WTC11 (cell line): ENCODE data around the gene KRT6A. TPM values are rescaled to one million over a fixed set of nuclear protein-coding genes. Genes with fewer than 3 reads are reported as not detected.

Experiments
- ATAC-seq: fragments of 200-7000 bp; cut with Tn5 transposase; 2 replicates; pipeline ENCODE4 v1.10.0; 2021; ENCODE audit warnings: mild to moderate bottlenecking, moderate library complexity
- CTCF ChIA-PET: fragments of 300-600 bp; sonication (Branson Sonifier 250); formaldehyde crosslinking; loops from one replicate; lab custom pipeline; 2021; ENCODE audit warnings: antibody characterized with exemption; lab: Charles Lee
- POLR2A ChIA-PET: fragments of 350-600 bp; sonication (Branson Sonifier 250); formaldehyde crosslinking; loops from one replicate; lab custom pipeline; 2021; ENCODE audit warnings: antibody characterized with exemption; lab: Charles Lee
- DNase-seq: peaks from one replicate; pipeline ENCODE4 v3.0.0; 2021; ENCODE audit warnings: low spot score
- H3K27ac Mint-ChIP-seq: 2 replicates; pipeline ENCODE4 v1.8.0; 2021; ENCODE audit warnings: mixed read lengths
- H3K27me3 Mint-ChIP-seq: 2 replicates; pipeline ENCODE4 v1.8.0; 2021; ENCODE audit warnings: low read depth, mild to moderate bottlenecking, moderate library complexity, mixed read lengths
- H3K36me3 Mint-ChIP-seq: 2 replicates; pipeline ENCODE4 v1.8.0; 2021; ENCODE audit warnings: mixed read lengths
- H3K4me1 Mint-ChIP-seq: 2 replicates; pipeline ENCODE4 v1.8.0; 2022; ENCODE audit warnings: mixed read lengths
- H3K4me3 Mint-ChIP-seq: 2 replicates; pipeline ENCODE4 v1.8.0; 2021; ENCODE audit warnings: mild to moderate bottlenecking, moderate library complexity, mixed read lengths
- H3K9me3 Mint-ChIP-seq: 2 replicates; pipeline ENCODE4 v1.8.0; 2021; ENCODE audit warnings: mixed read lengths
- CBFB ChIP-seq: sonication (generic); formaldehyde crosslinking; IDR thresholded peaks from 2 replicates; pipeline ENCODE4 v1.8.1; 2022; ENCODE audit warnings: mild to moderate bottlenecking, low read depth, missing genetic modification reagents
- CREM ChIP-seq: sonication (generic); formaldehyde crosslinking; IDR thresholded peaks from 2 replicates; pipeline ENCODE4 v1.8.1; 2022; ENCODE audit warnings: mild to moderate bottlenecking, missing genetic modification reagents, moderate library complexity
- FOXJ3 ChIP-seq: sonication (generic); formaldehyde crosslinking; IDR thresholded peaks from 2 replicates; pipeline ENCODE4 v1.9.0; 2021; ENCODE audit warnings: missing genetic modification reagents, mild to moderate bottlenecking, borderline replicate concordance
- FOXK1 ChIP-seq: sonication (generic); formaldehyde crosslinking; IDR thresholded peaks from 2 replicates; pipeline ENCODE4 v1.8.0; 2022; ENCODE audit warnings: mild to moderate bottlenecking, moderate library complexity, missing genetic modification reagents
- HMGA2 ChIP-seq: fragments of 250-450 bp; sonication (Bioruptor Pico); IDR thresholded peaks from 2 replicates; pipeline ENCODE4 v1.4.0; 2021; ENCODE audit warnings: mild to moderate bottlenecking, moderate library complexity
- JUN ChIP-seq: sonication (generic); formaldehyde crosslinking; IDR thresholded peaks from 2 replicates; pipeline ENCODE4 v1.8.0; 2023; ENCODE audit warnings: mild to moderate bottlenecking, missing genetic modification reagents
- MXD4 ChIP-seq: fragments of 250-450 bp; sonication (Bioruptor Pico); IDR thresholded peaks from 2 replicates; pipeline ENCODE4 v1.8.0; 2021; ENCODE audit warnings: mild to moderate bottlenecking, moderate library complexity, borderline replicate concordance
- NFATC4 ChIP-seq: fragments of 250-450 bp; sonication (Bioruptor Pico); IDR thresholded peaks from 2 replicates; pipeline ENCODE4 v1.9.0; 2021; ENCODE audit warnings: mild to moderate bottlenecking
- NFYB ChIP-seq: sonication (generic); formaldehyde crosslinking; conservative IDR thresholded peaks from 2 replicates; pipeline ENCODE4 v1.8.0; 2022; ENCODE audit warnings: low read depth, missing genetic modification reagents
- OVOL2 ChIP-seq: fragments of 250-450 bp; sonication (Bioruptor Pico); IDR thresholded peaks from 2 replicates; pipeline ENCODE4 v1.9.0; 2021; ENCODE audit warnings: mild to moderate bottlenecking, borderline replicate concordance
- PRRX2 ChIP-seq: fragments of 250-450 bp; sonication (Bioruptor Pico); IDR thresholded peaks from 2 replicates; pipeline ENCODE4 v1.8.0; 2021; ENCODE audit warnings: mild to moderate bottlenecking
- SMAD3 ChIP-seq: sonication (generic); formaldehyde crosslinking; IDR thresholded peaks from 2 replicates; pipeline ENCODE4 v1.8.0; 2022; ENCODE audit warnings: missing genetic modification reagents, mild to moderate bottlenecking, borderline replicate concordance
- SMAD4 ChIP-seq: sonication (generic); formaldehyde crosslinking; IDR thresholded peaks from 2 replicates; pipeline ENCODE4 v1.8.0; 2022; ENCODE audit warnings: mild to moderate bottlenecking, missing genetic modification reagents
- TEAD4 ChIP-seq: sonication (generic); formaldehyde crosslinking; IDR thresholded peaks from 2 replicates; pipeline ENCODE4 v1.8.0; 2022; ENCODE audit warnings: mild to moderate bottlenecking, missing genetic modification reagents
- ZNF232 ChIP-seq: sonication (generic); formaldehyde crosslinking; IDR thresholded peaks from 2 replicates; pipeline ENCODE4 v1.8.0; 2022; ENCODE audit warnings: mild to moderate bottlenecking, missing genetic modification reagents
- total RNA-seq: library from RNA; stranded (reverse); gene quantifications from 3 replicates; pipeline ENCODE4 v1.2.3, GENCODE V29; 2021
- TF ChIP-seq, protein P1 (sequence below): sonication (generic); formaldehyde crosslinking; IDR thresholded peaks from 2 replicates; pipeline ENCODE4 v1.8.0; 2022; ENCODE audit warnings: mild to moderate bottlenecking, missing genetic modification reagents
- TF ChIP-seq, protein P2 (sequence below): sonication (generic); formaldehyde crosslinking; IDR thresholded peaks from 2 replicates; pipeline ENCODE4 v1.8.0; 2023; ENCODE audit warnings: mild to moderate bottlenecking, missing genetic modification reagents
- TF ChIP-seq, protein P3 (sequence below): sonication (generic); formaldehyde crosslinking; IDR thresholded peaks from 2 replicates; pipeline ENCODE4 v1.8.1; 2023; ENCODE audit warnings: mild to moderate bottlenecking, missing genetic modification reagents
- TF ChIP-seq, protein P4 (sequence below): sonication (generic); formaldehyde crosslinking; IDR thresholded peaks from 2 replicates; pipeline ENCODE4 v1.8.1; 2023; ENCODE audit warnings: mild to moderate bottlenecking, missing genetic modification reagents, borderline replicate concordance
- TF ChIP-seq, protein P5 (sequence below): sonication (generic); formaldehyde crosslinking; IDR thresholded peaks from 2 replicates; pipeline ENCODE4 v1.8.1; 2023; ENCODE audit warnings: mild to moderate bottlenecking, missing genetic modification reagents, moderate library complexity
- TF ChIP-seq, protein P6 (sequence below): sonication (generic); formaldehyde crosslinking; IDR thresholded peaks from 2 replicates; pipeline ENCODE4 v1.8.0; 2022; ENCODE audit warnings: missing genetic modification reagents

KRT6A gene
- total RNA-seq, 1 experiment from 2014 or later: not detected

DNA sequence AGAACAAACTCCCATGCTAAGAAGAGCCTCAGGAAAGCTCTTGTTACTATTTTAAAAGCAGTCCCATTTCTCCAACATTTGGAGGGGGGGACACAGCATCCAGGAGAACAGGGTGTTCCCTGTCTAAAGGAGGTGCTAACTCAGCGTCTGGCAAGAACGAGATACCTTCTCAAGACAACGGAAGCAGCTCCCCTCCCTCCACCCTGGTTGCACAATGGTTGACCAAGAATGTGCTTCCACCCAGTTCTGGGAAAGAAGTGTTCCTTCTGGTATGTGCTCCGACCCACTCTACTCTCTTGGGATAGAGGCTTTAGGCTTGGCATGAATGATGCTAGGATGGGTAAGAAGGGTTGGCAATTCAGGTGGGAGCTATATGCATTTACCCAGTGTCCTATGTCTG, 1.5 kb upstream of the KRT6A start:
- TF ChIP-seq, protein P1, sequence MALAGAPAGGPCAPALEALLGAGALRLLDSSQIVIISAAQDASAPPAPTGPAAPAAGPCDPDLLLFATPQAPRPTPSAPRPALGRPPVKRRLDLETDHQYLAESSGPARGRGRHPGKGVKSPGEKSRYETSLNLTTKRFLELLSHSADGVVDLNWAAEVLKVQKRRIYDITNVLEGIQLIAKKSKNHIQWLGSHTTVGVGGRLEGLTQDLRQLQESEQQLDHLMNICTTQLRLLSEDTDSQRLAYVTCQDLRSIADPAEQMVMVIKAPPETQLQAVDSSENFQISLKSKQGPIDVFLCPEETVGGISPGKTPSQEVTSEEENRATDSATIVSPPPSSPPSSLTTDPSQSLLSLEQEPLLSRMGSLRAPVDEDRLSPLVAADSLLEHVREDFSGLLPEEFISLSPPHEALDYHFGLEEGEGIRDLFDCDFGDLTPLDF (CRISPR knock-in tag): no peak
- TF ChIP-seq JUN: no peak
- TF ChIP-seq TEAD4 (CRISPR knock-in tag): no peak
- TF ChIP-seq, protein P2, sequence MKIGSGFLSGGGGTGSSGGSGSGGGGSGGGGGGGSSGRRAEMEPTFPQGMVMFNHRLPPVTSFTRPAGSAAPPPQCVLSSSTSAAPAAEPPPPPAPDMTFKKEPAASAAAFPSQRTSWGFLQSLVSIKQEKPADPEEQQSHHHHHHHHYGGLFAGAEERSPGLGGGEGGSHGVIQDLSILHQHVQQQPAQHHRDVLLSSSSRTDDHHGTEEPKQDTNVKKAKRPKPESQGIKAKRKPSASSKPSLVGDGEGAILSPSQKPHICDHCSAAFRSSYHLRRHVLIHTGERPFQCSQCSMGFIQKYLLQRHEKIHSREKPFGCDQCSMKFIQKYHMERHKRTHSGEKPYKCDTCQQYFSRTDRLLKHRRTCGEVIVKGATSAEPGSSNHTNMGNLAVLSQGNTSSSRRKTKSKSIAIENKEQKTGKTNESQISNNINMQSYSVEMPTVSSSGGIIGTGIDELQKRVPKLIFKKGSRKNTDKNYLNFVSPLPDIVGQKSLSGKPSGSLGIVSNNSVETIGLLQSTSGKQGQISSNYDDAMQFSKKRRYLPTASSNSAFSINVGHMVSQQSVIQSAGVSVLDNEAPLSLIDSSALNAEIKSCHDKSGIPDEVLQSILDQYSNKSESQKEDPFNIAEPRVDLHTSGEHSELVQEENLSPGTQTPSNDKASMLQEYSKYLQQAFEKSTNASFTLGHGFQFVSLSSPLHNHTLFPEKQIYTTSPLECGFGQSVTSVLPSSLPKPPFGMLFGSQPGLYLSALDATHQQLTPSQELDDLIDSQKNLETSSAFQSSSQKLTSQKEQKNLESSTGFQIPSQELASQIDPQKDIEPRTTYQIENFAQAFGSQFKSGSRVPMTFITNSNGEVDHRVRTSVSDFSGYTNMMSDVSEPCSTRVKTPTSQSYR (CRISPR knock-in tag): no peak
- TF ChIP-seq, protein P3, sequence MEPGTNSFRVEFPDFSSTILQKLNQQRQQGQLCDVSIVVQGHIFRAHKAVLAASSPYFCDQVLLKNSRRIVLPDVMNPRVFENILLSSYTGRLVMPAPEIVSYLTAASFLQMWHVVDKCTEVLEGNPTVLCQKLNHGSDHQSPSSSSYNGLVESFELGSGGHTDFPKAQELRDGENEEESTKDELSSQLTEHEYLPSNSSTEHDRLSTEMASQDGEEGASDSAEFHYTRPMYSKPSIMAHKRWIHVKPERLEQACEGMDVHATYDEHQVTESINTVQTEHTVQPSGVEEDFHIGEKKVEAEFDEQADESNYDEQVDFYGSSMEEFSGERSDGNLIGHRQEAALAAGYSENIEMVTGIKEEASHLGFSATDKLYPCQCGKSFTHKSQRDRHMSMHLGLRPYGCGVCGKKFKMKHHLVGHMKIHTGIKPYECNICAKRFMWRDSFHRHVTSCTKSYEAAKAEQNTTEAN (CRISPR knock-in tag): no peak
- TF ChIP-seq FOXK1: no peak
- no peak for TF ChIP-seq CBFB (CRISPR knock-in tag)
- H3K9me3 Mint-ChIP-seq: peaks cover 21% of the 10 kb centered on the region
- H3K27ac Mint-ChIP-seq: no peak overlapping the region
- DNase-seq (no peak), ATAC-seq (no peak)
- ChIA-PET CTCF (interaction anchor here (0.8 to 3.2 kb wide), 8 partner anchors 13 to 376 kb away, joined by 3 to 20 read pairs (median 5); no protein-coding TSS in a partner anchor), POLR2A (no interaction called here)
- peaks cover 27% of the 10 kb centered on the region for H3K4me1 Mint-ChIP-seq
- H3K27me3 Mint-ChIP-seq: peaks cover 4% of the 10 kb centered on the region; the same call in 1 of the 2 replicates
- no peak overlapping the region for H3K4me3 Mint-ChIP-seq
- H3K36me3 Mint-ChIP-seq: 0 out of 2 replicates have a peak, but pooled peaks cover 3% of the 10 kb centered on the region

DNA sequence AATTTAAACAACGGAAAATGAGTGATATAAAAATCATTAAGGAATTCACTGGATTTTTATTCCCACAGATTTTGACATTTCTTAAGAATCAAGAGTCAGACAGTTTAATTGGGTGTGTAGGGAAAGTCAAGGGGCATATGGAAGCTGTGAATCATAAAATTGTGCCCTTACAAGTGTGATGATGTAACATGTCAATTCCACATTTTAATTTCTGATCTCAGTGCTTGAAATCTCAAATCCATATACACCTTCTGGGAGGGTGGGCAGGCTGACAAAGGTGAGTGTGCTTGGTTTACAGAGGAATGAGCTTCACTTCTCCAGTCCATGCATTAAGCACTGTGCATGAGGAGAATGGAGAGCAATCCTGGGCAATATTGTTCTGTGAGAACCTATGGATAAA, 1.0 kb upstream of the KRT6A start:
- Mint-ChIP-seq H3K4me1 (peaks cover 27% of the 10 kb centered on the region), H3K9me3 (peaks cover 23% of the 10 kb centered on the region), H3K27ac (no peak overlapping the region), H3K4me3 (no peak overlapping the region), H3K27me3 (peaks cover 4% of the 10 kb centered on the region; the same call in 1 of the 2 replicates), H3K36me3 (0 out of 2 replicates have a peak, but pooled peaks cover 3% of the 10 kb centered on the region)
- ChIA-PET CTCF (interaction anchor here (0.9 to 3.2 kb wide), 6 partner anchors 13 to 215 kb away, joined by 3 to 13 read pairs (median 5); no protein-coding TSS in a partner anchor), POLR2A (no interaction called here)
- ATAC-seq (no peak), DNase-seq (no peak)
- TF ChIP-seq NFYB (CRISPR knock-in tag) (no peak), PRRX2 (CRISPR knock-in tag) (no peak), OVOL2 (no peak), CREM (CRISPR knock-in tag) (no peak), HMGA2 (CRISPR knock-in tag) (no peak), ZNF232 (CRISPR knock-in tag) (no peak), SMAD3 (CRISPR knock-in tag) (no peak), SMAD4 (CRISPR knock-in tag) (no peak), MXD4 (CRISPR knock-in tag) (no peak), FOXJ3 (CRISPR knock-in tag) (no peak), NFATC4 (no peak)
- TF ChIP-seq, protein P4, sequence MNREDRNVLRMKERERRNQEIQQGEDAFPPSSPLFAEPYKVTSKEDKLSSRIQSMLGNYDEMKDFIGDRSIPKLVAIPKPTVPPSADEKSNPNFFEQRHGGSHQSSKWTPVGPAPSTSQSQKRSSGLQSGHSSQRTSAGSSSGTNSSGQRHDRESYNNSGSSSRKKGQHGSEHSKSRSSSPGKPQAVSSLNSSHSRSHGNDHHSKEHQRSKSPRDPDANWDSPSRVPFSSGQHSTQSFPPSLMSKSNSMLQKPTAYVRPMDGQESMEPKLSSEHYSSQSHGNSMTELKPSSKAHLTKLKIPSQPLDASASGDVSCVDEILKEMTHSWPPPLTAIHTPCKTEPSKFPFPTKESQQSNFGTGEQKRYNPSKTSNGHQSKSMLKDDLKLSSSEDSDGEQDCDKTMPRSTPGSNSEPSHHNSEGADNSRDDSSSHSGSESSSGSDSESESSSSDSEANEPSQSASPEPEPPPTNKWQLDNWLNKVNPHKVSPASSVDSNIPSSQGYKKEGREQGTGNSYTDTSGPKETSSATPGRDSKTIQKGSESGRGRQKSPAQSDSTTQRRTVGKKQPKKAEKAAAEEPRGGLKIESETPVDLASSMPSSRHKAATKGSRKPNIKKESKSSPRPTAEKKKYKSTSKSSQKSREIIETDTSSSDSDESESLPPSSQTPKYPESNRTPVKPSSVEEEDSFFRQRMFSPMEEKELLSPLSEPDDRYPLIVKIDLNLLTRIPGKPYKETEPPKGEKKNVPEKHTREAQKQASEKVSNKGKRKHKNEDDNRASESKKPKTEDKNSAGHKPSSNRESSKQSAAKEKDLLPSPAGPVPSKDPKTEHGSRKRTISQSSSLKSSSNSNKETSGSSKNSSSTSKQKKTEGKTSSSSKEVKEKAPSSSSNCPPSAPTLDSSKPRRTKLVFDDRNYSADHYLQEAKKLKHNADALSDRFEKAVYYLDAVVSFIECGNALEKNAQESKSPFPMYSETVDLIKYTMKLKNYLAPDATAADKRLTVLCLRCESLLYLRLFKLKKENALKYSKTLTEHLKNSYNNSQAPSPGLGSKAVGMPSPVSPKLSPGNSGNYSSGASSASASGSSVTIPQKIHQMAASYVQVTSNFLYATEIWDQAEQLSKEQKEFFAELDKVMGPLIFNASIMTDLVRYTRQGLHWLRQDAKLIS (CRISPR knock-in tag): no peak
- TF ChIP-seq, protein P5, sequence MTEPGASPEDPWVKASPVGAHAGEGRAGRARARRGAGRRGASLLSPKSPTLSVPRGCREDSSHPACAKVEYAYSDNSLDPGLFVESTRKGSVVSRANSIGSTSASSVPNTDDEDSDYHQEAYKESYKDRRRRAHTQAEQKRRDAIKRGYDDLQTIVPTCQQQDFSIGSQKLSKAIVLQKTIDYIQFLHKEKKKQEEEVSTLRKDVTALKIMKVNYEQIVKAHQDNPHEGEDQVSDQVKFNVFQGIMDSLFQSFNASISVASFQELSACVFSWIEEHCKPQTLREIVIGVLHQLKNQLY (CRISPR knock-in tag): no peak
- TF ChIP-seq, protein P3 (CRISPR knock-in tag): no peak
- TF ChIP-seq, protein P6, sequence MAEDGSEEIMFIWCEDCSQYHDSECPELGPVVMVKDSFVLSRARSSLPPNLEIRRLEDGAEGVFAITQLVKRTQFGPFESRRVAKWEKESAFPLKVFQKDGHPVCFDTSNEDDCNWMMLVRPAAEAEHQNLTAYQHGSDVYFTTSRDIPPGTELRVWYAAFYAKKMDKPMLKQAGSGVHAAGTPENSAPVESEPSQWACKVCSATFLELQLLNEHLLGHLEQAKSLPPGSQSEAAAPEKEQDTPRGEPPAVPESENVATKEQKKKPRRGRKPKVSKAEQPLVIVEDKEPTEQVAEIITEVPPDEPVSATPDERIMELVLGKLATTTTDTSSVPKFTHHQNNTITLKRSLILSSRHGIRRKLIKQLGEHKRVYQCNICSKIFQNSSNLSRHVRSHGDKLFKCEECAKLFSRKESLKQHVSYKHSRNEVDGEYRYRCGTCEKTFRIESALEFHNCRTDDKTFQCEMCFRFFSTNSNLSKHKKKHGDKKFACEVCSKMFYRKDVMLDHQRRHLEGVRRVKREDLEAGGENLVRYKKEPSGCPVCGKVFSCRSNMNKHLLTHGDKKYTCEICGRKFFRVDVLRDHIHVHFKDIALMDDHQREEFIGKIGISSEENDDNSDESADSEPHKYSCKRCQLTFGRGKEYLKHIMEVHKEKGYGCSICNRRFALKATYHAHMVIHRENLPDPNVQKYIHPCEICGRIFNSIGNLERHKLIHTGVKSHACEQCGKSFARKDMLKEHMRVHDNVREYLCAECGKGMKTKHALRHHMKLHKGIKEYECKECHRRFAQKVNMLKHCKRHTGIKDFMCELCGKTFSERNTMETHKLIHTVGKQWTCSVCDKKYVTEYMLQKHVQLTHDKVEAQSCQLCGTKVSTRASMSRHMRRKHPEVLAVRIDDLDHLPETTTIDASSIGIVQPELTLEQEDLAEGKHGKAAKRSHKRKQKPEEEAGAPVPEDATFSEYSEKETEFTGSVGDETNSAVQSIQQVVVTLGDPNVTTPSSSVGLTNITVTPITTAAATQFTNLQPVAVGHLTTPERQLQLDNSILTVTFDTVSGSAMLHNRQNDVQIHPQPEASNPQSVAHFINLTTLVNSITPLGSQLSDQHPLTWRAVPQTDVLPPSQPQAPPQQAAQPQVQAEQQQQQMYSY (CRISPR knock-in tag): no peak
